ENCODE measurements around the gene SH3RF1.

Gene SH3RF1

DNA sequence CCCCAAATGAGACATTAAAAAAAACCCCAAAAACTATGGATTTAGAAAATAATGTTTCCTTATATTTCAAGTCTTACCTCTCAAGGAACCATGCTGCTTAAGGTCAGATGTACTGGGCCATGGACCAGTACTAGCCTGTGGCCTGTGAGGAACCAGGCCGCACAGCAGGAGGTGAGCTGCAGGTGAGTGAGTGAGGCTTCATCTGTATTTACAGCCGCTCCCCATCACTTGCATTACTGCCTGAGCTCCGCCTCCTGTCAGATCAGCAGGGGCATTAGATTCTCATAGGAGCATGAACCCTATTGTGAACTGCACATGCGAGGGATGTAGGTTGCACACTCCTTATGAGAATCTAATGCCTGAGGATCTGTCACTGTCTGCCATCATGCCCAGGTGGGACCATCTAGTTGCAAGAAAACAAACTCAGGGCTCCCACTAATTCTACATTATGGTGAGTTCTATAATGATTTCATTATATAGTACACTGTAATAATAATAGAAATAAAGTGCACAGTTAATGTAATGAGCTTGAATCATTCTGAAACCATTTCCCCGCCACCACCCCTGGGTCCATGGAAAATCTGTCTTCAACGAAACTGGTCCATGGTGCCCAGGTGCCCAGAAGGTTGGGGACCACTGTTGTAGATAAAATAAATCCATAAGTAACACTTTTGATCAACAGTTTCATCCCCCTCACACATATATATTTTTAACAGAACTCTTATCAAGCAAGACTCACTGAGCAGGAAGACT, 155.4 kb downstream of the SH3RF1 start:
- no peak for ATAC-seq (ENCODE audit: insufficient read depth, low read depth)
- Histone ChIP-seq H3K36me3 (ENCODE audit: insufficient read depth, low read length) (peaks cover 4% of the 10 kb centered on the region; the same call in 1 of the 2 replicates), H3K27ac (ENCODE audit: low read length) (no peak overlapping the region), H3K79me2 (ENCODE audit: insufficient read depth, low read length) (no peaks in the 10 kb centered on the region), H3K9me3 (ENCODE audit: insufficient read depth, low read length, severe bottlenecking) (no peaks in the 10 kb centered on the region), H3K27me3 (ENCODE audit: insufficient read depth, low read length, poor library complexity) (no peaks in the 10 kb centered on the region), H3K4me2 (ENCODE audit: insufficient read depth, low read length) (no peak overlapping the region), H3K4me1 (ENCODE audit: insufficient read depth, low read length) (no peaks in the 10 kb centered on the region), H4K20me1 (ENCODE audit: insufficient read depth, low read length) (no peaks in the 10 kb centered on the region), H3K9ac (ENCODE audit: low read depth, low read length) (no peak overlapping the region), H2AFZ (ENCODE audit: low read depth, low read length) (no peak overlapping the region), H3K4me3 (ENCODE audit: low read depth in 1 of 2, low read length in 2 of 2) (no peak overlapping the region)
- TF ChIP-seq EZH2 (IDR thresholded peaks at IDR 0.05; ENCODE audit: borderline replicate concordance, low read depth, low read length, severe bottlenecking), result no peak
- TF ChIP-seq, protein P1, sequence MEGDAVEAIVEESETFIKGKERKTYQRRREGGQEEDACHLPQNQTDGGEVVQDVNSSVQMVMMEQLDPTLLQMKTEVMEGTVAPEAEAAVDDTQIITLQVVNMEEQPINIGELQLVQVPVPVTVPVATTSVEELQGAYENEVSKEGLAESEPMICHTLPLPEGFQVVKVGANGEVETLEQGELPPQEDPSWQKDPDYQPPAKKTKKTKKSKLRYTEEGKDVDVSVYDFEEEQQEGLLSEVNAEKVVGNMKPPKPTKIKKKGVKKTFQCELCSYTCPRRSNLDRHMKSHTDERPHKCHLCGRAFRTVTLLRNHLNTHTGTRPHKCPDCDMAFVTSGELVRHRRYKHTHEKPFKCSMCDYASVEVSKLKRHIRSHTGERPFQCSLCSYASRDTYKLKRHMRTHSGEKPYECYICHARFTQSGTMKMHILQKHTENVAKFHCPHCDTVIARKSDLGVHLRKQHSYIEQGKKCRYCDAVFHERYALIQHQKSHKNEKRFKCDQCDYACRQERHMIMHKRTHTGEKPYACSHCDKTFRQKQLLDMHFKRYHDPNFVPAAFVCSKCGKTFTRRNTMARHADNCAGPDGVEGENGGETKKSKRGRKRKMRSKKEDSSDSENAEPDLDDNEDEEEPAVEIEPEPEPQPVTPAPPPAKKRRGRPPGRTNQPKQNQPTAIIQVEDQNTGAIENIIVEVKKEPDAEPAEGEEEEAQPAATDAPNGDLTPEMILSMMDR (IDR thresholded peaks at IDR 0.05; ENCODE audit: borderline replicate concordance, extremely low read depth, low read length, poor library complexity, severe bottlenecking), result no peak
- no peak for DNase-seq

DNA sequence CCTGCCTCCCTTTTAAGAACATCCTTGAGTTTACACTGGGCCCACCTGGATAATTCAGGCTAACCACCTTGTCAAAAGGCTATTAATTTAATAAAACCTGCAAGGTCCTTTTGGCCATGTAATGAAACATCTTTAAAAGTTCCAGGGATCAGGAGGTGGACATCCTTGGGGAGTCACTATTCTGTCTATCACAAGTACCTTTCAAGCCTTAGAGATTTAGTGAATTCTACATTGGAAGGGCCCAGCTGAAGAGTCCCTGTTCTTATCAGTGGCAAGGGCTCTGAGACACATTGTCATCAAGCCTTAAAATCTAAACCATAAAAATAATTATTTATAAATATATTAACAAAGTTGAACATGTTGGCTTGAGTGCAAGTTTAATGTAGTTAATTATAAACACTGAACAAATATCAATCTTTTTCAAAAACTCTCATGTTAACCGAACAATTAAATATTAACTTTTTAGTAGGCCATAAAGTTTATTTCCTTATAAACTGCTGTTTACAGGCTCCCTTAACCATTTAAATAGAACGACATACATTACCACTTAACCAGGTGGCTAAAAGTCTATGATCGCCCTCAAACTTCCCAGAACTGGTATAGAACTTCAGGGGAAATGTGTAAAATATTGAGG, 156.3 kb downstream of the SH3RF1 start:
- H4K20me1 ChIP-seq (ENCODE audit: insufficient read depth, low read length), result no peaks in the 10 kb centered on the region
- H2AFZ ChIP-seq (ENCODE audit: low read depth, low read length), result no peak overlapping the region
- H3K36me3 ChIP-seq (ENCODE audit: insufficient read depth, low read length), result peaks cover 4% of the 10 kb centered on the region; the same call in 1 of the 2 replicates
- no peak overlapping the region for H3K4me2 ChIP-seq (ENCODE audit: insufficient read depth, low read length)
- H3K27ac ChIP-seq (ENCODE audit: low read length), result no peak overlapping the region
- ATAC-seq (ENCODE audit: insufficient read depth, low read depth), result no peak
- no peak overlapping the region for H3K9ac ChIP-seq (ENCODE audit: low read depth, low read length)
- H3K27me3 ChIP-seq (ENCODE audit: insufficient read depth, low read length, poor library complexity), result no peaks in the 10 kb centered on the region
- no peaks in the 10 kb centered on the region for H3K9me3 ChIP-seq (ENCODE audit: insufficient read depth, low read length, severe bottlenecking)
- TF ChIP-seq, protein P1 (IDR thresholded peaks at IDR 0.05; ENCODE audit: borderline replicate concordance, extremely low read depth, low read length, poor library complexity, severe bottlenecking), result no peak
- no peak for TF ChIP-seq EZH2 (IDR thresholded peaks at IDR 0.05; ENCODE audit: borderline replicate concordance, low read depth, low read length, severe bottlenecking)
- no peak overlapping the region for H3K4me3 ChIP-seq (ENCODE audit: low read depth in 1 of 2, low read length in 2 of 2)
- DNase-seq, result no peak
- H3K79me2 ChIP-seq (ENCODE audit: insufficient read depth, low read length), result no peaks in the 10 kb centered on the region
- no peaks in the 10 kb centered on the region for H3K4me1 ChIP-seq (ENCODE audit: insufficient read depth, low read length)

DNA sequence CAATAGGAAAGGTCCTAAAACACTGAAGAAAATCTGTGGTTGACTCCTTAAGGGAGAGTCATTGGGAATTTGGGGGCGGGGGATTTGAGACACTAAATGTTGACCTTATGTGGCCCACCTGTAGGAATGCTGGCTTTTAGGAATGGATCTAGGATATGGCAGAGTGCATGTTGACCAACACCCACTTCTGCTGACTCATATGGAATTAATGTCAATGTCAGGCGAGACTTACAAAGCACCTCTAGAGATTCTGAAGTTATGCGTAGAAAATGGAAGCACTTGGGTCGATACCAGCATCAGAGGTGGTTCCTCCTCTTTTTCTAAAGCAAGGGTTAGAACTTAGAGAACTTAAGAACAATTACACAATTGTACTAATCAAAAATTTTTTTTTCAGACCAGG, 160.1 kb downstream of the SH3RF1 start:
- no peaks in the 10 kb centered on the region; the same call in 1 of the 2 replicates for H3K36me3 ChIP-seq (ENCODE audit: insufficient read depth, low read length)
- no peak overlapping the region for H3K4me3 ChIP-seq (ENCODE audit: low read depth in 1 of 2, low read length in 2 of 2)
- no peak overlapping the region for H3K9ac ChIP-seq (ENCODE audit: low read depth, low read length)
- H3K27me3 ChIP-seq (ENCODE audit: insufficient read depth, low read length, poor library complexity), result no peaks in the 10 kb centered on the region
- no peaks in the 10 kb centered on the region for H3K4me1 ChIP-seq (ENCODE audit: insufficient read depth, low read length)
- no peaks in the 10 kb centered on the region for H3K79me2 ChIP-seq (ENCODE audit: insufficient read depth, low read length)
- H3K9me3 ChIP-seq (ENCODE audit: insufficient read depth, low read length, severe bottlenecking), result no peaks in the 10 kb centered on the region
- no peak for ATAC-seq (ENCODE audit: insufficient read depth, low read depth)
- H2AFZ ChIP-seq (ENCODE audit: low read depth, low read length), result no peak overlapping the region
- H3K27ac ChIP-seq (ENCODE audit: low read length), result no peak overlapping the region
- TF ChIP-seq EZH2 (IDR thresholded peaks at IDR 0.05; ENCODE audit: borderline replicate concordance, low read depth, low read length, severe bottlenecking), result no peak
- TF ChIP-seq, protein P1 (IDR thresholded peaks at IDR 0.05; ENCODE audit: borderline replicate concordance, extremely low read depth, low read length, poor library complexity, severe bottlenecking), result no peak
- no peaks in the 10 kb centered on the region for H4K20me1 ChIP-seq (ENCODE audit: insufficient read depth, low read length)
- DNase-seq, result no peak
- H3K4me2 ChIP-seq (ENCODE audit: insufficient read depth, low read length), result no peak overlapping the region

Data from DND-41 (cell line).